Glomerular endothelial cell (primary cell): ENCODE measurements around the gene PCSK6. TPM values are rescaled to one million over a fixed set of nuclear protein-coding genes. Genes with fewer than 3 reads are reported as not detected.
"Not testable (repeated sequence)": the region's sequence is repeated elsewhere in the genome, so short reads cannot be mapped to it uniquely, and the experiment has no call there.

Experiments
- DNase-seq: peaks from one replicate; pipeline ENCODE4 v3.0.0-alpha.2; 2011; ENCODE audit warnings: low read depth, low spot score; ENCODE audit errors: extremely low read depth
- total RNA-seq: library from RNA; depleted of rRNA; stranded (reverse); fragments of >200 nt; gene quantifications from 2 replicates; pipeline ENCODE4 v1.2.3, GENCODE V29; 2015

Gene PCSK6
- total RNA-seq, 1 donor from 2014 or later = 24.4 TPM

GRCh38 chr15:101347454-101347853, 142.1 kb downstream of the PCSK6 start:
- no peak for DNase-seq

GRCh38 chr15:101346928-101347327, 142.6 kb downstream of the PCSK6 start:
- no peak for DNase-seq

GRCh38 chr15:101342056-101342455, 147.5 kb downstream of the PCSK6 start:
- no peak for DNase-seq

GRCh38 chr15:101338502-101339057, 150.9 kb downstream of the PCSK6 start:
- DNase-seq = no peak

GRCh38 chr15:101337976-101338375, 151.5 kb downstream of the PCSK6 start:
- no peak for DNase-seq

GRCh38 chr15:101333907-101334789, 155.4 kb downstream of the PCSK6 start:
- DNase-seq = not testable (repeated sequence)

- DNase-seq = no peak
These were observed 157.4 kb downstream of the PCSK6 start for GRCh38 chr15:101332061-101332467.

GRCh38 chr15:101329867-101330380, 159.6 kb downstream of the PCSK6 start:
- DNase-seq = no peak

GRCh38 chr15:101329309-101329863, 160.1 kb downstream of the PCSK6 start:
- no peak for DNase-seq

- DNase-seq = no peak
These were observed 161.5 kb downstream of the PCSK6 start for GRCh38 chr15:101328001-101328400.

GRCh38 chr15:101327147-101327740, 162.3 kb downstream of the PCSK6 start:
- DNase-seq = no peak

- no peak for DNase-seq
These were observed 162.9 kb downstream of the PCSK6 start for GRCh38 chr15:101326462-101327146.

- DNase-seq = no peak
These were observed 163.5 kb downstream of the PCSK6 start for GRCh38 chr15:101326026-101326315.

GRCh38 chr15:101325263-101326025, 164.1 kb downstream of the PCSK6 start:
- no peak for DNase-seq

GRCh38 chr15:101324524-101325177, 164.9 kb downstream of the PCSK6 start:
- DNase-seq = no peak

GRCh38 chr15:101323793-101324523, 165.5 kb downstream of the PCSK6 start:
- no peak for DNase-seq

GRCh38 chr15:101322854-101323477, 166.5 kb downstream of the PCSK6 start:
- no peak for DNase-seq

GRCh38 chr15:101322016-101322695, 167.4 kb downstream of the PCSK6 start:
- no peak for DNase-seq
